ENCODE measurements around the gene TSNAX. TPM values are rescaled to one million over a fixed set of nuclear protein-coding genes. Genes with fewer than 3 reads are reported as not detected.

Gene TSNAX
- total RNA-seq, 4 donors from 2014 or later: 25.1 to 39.9 (median 28.9) TPM

GRCh38 chr1:231581859-231582258 lies 53.4 kb downstream of the TSNAX start:
- TF ChIP-seq CTCF (IDR thresholded peaks at IDR 0.05) (no peak), POLR2A (IDR thresholded peaks at IDR 0.05) (no peak)
- WGBS, 2 donors: 71 to 73% methylated on average over 2 of the region's 2 CpGs
- intact Hi-C loops (cut with DNase I; ENCODE audit: low total_unique reads): no loop called here

GRCh38 chr1:231583376-231583775 lies 54.9 kb downstream of the TSNAX start:
- DNase-seq (ENCODE audit: low spot score in 2 of 2): no peak
- WGBS, 2 donors: 93 to 95% methylated on average over 6 of the region's 6 CpGs
- intact Hi-C loops (cut with DNase I; ENCODE audit: low total_unique reads): no loop called here
- TF ChIP-seq POLR2A (IDR thresholded peaks at IDR 0.05) (no peak), CTCF (IDR thresholded peaks at IDR 0.05) (no peak)
- H3K4me3 ChIP-seq (ENCODE audit: low read depth, poor library complexity, severe bottlenecking): no peak overlapping the region

More at GRCh38 chr1:231581859-231582258, 53.4 kb downstream of the TSNAX start:
- no peak for DNase-seq (ENCODE audit: low spot score in 2 of 2)
- no peak overlapping the region for H3K4me3 ChIP-seq (ENCODE audit: low read depth, poor library complexity, severe bottlenecking)

- H3K4me3 ChIP-seq (ENCODE audit: low read depth, poor library complexity, severe bottlenecking): no peak overlapping the region
- DNase-seq (ENCODE audit: low spot score in 2 of 2): no peak
- no peak for TF ChIP-seq CTCF (IDR thresholded peaks at IDR 0.05)
- TF ChIP-seq POLR2A (IDR thresholded peaks at IDR 0.05): no peak
- 32 to 37% methylated on average over 3 of the region's 3 CpGs for WGBS, 2 donors
- intact Hi-C loops (cut with DNase I; ENCODE audit: low total_unique reads): no loop called here
Measured at GRCh38 chr1:231584117-231584516, 55.6 kb downstream of the TSNAX start.

GRCh38 chr1:231584921-231585320 lies 56.5 kb downstream of the TSNAX start:
- H3K4me3 ChIP-seq (ENCODE audit: low read depth, poor library complexity, severe bottlenecking): no peak overlapping the region
- TF ChIP-seq POLR2A (IDR thresholded peaks at IDR 0.05) (no peak), CTCF (IDR thresholded peaks at IDR 0.05) (no peak)
- 74 to 78% methylated on average over 5 of the region's 5 CpGs for WGBS, 2 donors
- no peak for DNase-seq (ENCODE audit: low spot score in 2 of 2)
- intact Hi-C loops (cut with DNase I; ENCODE audit: low total_unique reads): no loop called here

GRCh38 chr1:231590453-231591198 lies 62.2 kb downstream of the TSNAX start:
- no peak for DNase-seq (ENCODE audit: low spot score in 2 of 2)
- intact Hi-C loops (cut with DNase I; ENCODE audit: low total_unique reads): loop anchor here (5.0 kb wide), 1 partner anchor 233 kb away; no protein-coding TSS in a partner anchor
- H3K4me3 ChIP-seq (ENCODE audit: low read depth, poor library complexity, severe bottlenecking): no peak overlapping the region
- 25 to 27% methylated on average over 12 of the region's 12 CpGs for WGBS, 2 donors
- TF ChIP-seq POLR2A (IDR thresholded peaks at IDR 0.05) (no peak), CTCF (IDR thresholded peaks at IDR 0.05) (no peak)
